Glutamatergic neuron (in vitro differentiated cells): Measurements from ENCODE around the gene MMP14. TPM values are rescaled to one million over a fixed set of nuclear protein-coding genes. Genes with fewer than 3 reads are reported as not detected.
"Not testable (repeated sequence)": the region's sequence is repeated elsewhere in the genome, so short reads cannot be mapped to it uniquely, and the experiment has no call there.

Experiments used
- DNase-seq: peaks from one replicate; pipeline ENCODE4 v3.0.0; 2022
- H3K27ac Mint-ChIP-seq: one replicate; pipeline ENCODE4 v1.8.0; 2020; ENCODE audit warnings: mild to moderate bottlenecking, mixed read lengths, inconsistent platforms; ENCODE audit not compliant: unreplicated experiment
- H3K27me3 Mint-ChIP-seq: one replicate; pipeline ENCODE4 v1.8.0; 2020; ENCODE audit warnings: mild to moderate bottlenecking, moderate library complexity, mixed read lengths, inconsistent platforms; ENCODE audit not compliant: unreplicated experiment
- H3K36me3 Mint-ChIP-seq: one replicate; pipeline ENCODE4 v1.8.0; 2020; ENCODE audit warnings: mild to moderate bottlenecking, mixed read lengths, inconsistent platforms; ENCODE audit not compliant: unreplicated experiment
- H3K4me1 Mint-ChIP-seq: one replicate; pipeline ENCODE4 v1.8.0; 2020; ENCODE audit warnings: mild to moderate bottlenecking, low read depth, mixed read lengths, inconsistent platforms; ENCODE audit not compliant: unreplicated experiment
- H3K4me3 Mint-ChIP-seq: one replicate; pipeline ENCODE4 v1.8.0; 2020; ENCODE audit warnings: mild to moderate bottlenecking, mixed read lengths, inconsistent platforms; ENCODE audit not compliant: unreplicated experiment
- H3K9me3 Mint-ChIP-seq: one replicate; pipeline ENCODE4 v1.8.0; 2020; ENCODE audit warnings: mild to moderate bottlenecking, moderate library complexity, mixed read lengths, inconsistent platforms; ENCODE audit not compliant: unreplicated experiment
- CTCF ChIP-seq: fragments of 200-600 bp; sonication (generic); IDR thresholded peaks from one replicate; pipeline ENCODE4 v1.5.0; 2021; ENCODE audit not compliant: partially characterized antibody, unreplicated experiment
- total RNA-seq: library from RNA; stranded (reverse); fragmentation: NEBNext Ultra II Directional; extraction: Animal tissue kit (Norgen Biotek cat#: 25700); gene quantifications from one replicate; pipeline ENCODE4 v1.2.1, GENCODE V29; 2021; ENCODE audit not compliant: unreplicated experiment

MMP14 gene
- total RNA-seq, 1 donor from 2014 or later = 162 TPM

- Mint-ChIP-seq H3K4me1 (no peaks in the 10 kb centered on the region), H3K27me3 (peaks cover 9% of the 10 kb centered on the region), H3K4me3 (no peak overlapping the region), H3K36me3 (no peaks in the 10 kb centered on the region), H3K27ac (no peak overlapping the region), H3K9me3 (peaks cover 1% of the 10 kb centered on the region)
- no peak for DNase-seq
- TF ChIP-seq CTCF = no peak
These were observed 36.0 kb upstream of the MMP14 start for GRCh38 chr14:22800346-22800745.

GRCh38 chr14:22801716-22802115 lies 34.7 kb upstream of the MMP14 start:
- DNase-seq = no peak
- Mint-ChIP-seq H3K27me3 (peaks cover 9% of the 10 kb centered on the region), H3K9me3 (no peaks in the 10 kb centered on the region), H3K4me3 (no peak overlapping the region), H3K36me3 (no peaks in the 10 kb centered on the region), H3K27ac (no peak overlapping the region), H3K4me1 (no peaks in the 10 kb centered on the region)
- no peak for TF ChIP-seq CTCF

DNA sequence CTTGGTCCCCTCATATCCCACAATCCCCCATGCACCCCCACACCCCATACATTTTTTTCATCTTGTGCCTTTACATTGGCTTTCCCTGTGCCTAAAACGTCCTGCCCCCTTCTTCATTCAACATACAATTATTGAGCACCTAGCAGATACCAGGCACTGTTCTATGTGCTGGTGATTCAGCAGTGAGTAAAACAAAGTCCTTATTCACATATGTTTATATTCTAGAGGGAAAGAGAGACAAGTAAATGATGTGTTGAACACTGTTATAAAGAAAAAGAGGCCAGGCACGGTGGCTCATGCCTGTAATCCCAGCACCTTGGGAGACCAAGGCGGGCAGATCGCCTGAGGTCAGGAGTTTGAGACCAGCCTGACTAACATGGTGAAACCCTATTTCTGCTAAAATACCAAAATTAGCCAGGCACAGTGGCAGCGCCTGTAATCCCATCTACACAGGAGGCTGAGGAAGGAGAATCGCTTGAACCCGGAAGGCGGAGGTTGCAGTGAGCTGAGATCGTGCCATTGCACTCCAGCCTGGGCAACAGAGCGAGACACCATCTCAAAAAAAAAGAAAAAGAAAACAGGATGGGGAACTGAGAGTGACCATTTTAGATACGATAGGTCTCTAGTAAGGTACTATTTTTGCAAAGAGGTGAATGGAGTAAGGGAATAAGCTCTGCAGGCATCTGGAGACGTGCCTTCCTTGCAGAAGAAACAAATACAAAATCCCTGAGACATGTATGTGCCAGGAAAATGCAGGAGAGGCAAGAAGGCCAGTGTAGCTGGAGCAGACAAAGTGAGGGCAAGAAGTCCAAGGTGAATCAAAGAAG lies 33.3 kb upstream of the MMP14 start:
- TF ChIP-seq CTCF = no peak
- no peaks in the 10 kb centered on the region for H3K36me3 Mint-ChIP-seq
- DNase-seq = no peak
- no peaks in the 10 kb centered on the region for H3K9me3 Mint-ChIP-seq
- H3K4me3 Mint-ChIP-seq = no peak overlapping the region
- no peak overlapping the region for H3K27ac Mint-ChIP-seq
- H3K4me1 Mint-ChIP-seq = no peaks in the 10 kb centered on the region
- H3K27me3 Mint-ChIP-seq = peaks cover 6% of the 10 kb centered on the region

DNA sequence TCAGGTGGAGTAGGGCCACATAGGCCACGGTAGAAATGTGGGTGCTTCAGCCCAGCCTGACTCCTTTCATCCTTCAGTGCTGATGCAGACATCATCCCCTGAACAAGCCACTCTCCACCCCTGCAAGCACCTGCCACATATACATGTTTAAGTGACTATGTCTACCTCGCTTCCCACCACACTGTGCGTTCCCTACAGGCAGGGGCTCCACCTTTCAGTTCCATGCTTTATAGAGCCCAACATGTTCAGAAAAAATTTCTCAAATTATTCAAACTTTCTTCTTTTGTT lies 32.8 kb upstream of the MMP14 start:
- H3K4me1 Mint-ChIP-seq = no peaks in the 10 kb centered on the region
- H3K36me3 Mint-ChIP-seq = no peaks in the 10 kb centered on the region
- no peak overlapping the region for H3K27ac Mint-ChIP-seq
- peaks cover 3% of the 10 kb centered on the region for H3K27me3 Mint-ChIP-seq
- no peak overlapping the region for H3K4me3 Mint-ChIP-seq
- DNase-seq = no peak
- no peaks in the 10 kb centered on the region for H3K9me3 Mint-ChIP-seq
- no peak for TF ChIP-seq CTCF

GRCh38 chr14:22805235-22805634 lies 31.1 kb upstream of the MMP14 start:
- H3K36me3 Mint-ChIP-seq, DNase-seq, H3K27me3 Mint-ChIP-seq, H3K9me3 Mint-ChIP-seq, H3K27ac Mint-ChIP-seq, H3K4me1 Mint-ChIP-seq, H3K4me3 Mint-ChIP-seq: not testable (repeated sequence)
